HG02623 (cell line): ENCODE measurements around the gene SYNPO.

Experiments used
- ATAC-seq: cut with Tn5 transposase; IDR thresholded peaks from one replicate; pipeline ENCODE4 v1.9.1; 2021; ENCODE audit warnings: moderate library complexity; ENCODE audit not compliant: unreplicated experiment

The SYNPO gene

DNA sequence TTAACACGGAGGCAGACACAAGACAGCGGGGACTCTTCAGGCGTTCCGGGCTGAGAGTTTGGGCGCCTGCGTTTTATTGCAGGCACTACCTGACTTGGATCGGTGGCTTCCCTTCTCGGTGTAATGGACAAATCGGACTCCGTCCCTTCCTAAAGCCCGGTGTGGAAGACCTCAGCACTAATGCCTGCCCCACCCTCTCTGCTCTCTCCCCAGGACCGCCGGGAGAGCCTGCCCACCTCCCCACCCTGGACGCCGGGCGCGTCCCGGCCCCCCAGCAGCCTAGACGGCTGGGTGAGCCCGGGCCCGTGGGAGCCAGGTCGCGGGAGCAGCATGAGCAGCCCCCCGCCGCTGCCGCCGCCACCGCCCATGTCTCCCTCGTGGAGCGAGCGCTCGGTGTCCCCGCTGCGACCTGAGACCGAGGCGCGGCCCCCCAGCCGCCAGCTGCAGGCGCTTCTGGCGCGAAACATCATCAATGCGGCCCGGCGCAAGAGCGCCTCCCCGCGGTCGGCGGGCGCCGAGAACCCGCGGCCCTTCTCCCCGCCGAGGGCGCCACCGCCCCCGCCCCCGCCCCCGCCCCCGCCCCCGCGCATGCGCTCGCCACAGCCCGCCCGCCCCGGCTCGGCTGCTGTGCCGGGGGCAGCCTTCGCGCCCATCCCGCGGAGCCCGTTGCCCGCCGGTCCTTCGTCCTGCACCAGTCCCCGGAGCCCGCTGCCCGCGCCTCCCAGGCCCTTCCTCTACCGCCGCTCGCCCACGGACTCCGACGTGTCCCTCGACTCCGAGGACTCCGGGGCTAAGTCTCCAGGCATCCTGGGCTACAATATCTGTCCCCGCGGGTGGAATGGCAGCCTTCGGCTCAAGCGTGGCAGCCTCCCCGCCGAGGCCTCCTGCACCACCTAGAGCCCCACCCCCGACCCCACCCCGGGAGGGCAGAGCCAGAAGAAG is 16.0 kb downstream of the SYNPO start:
- no peak for ATAC-seq

DNA sequence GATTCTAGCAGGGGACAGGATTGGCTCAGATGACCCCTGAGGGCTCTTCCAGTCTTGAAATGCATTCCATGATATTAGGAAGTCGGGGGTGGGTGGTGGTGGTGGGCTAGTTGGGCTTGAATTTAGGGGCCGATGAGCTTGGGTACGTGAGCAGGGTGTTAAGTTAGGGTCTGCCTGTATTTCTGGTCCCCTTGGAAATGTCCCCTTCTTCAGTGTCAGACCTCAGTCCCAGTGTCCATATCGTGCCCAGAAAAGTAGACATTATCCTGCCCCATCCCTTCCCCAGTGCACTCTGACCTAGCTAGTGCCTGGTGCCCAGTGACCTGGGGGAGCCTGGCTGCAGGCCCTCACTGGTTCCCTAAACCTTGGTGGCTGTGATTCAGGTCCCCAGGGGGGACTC is 17.7 kb downstream of the SYNPO start:
- ATAC-seq = no peak

DNA sequence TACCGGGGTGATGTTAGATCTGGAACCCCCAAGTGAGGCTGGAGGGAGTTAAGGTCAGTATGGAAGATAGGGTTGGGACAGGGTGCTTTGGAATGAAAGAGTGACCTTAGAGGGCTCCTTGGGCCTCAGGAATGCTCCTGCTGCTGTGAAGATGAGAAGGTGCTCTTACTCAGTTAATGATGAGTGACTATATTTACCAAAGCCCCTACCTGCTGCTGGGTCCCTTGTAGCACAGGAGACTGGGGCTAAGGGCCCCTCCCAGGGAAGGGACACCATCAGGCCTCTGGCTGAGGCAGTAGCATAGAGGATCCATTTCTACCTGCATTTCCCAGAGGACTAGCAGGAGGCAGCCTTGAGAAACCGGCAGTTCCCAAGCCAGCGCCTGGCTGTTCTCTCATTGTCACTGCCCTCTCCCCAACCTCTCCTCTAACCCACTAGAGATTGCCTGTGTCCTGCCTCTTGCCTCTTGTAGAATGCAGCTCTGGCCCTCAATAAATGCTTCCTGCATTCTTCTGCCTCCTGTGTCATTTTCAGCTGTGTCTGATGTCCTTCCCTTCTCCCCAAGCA is 18.3 kb downstream of the SYNPO start:
- no peak for ATAC-seq

DNA sequence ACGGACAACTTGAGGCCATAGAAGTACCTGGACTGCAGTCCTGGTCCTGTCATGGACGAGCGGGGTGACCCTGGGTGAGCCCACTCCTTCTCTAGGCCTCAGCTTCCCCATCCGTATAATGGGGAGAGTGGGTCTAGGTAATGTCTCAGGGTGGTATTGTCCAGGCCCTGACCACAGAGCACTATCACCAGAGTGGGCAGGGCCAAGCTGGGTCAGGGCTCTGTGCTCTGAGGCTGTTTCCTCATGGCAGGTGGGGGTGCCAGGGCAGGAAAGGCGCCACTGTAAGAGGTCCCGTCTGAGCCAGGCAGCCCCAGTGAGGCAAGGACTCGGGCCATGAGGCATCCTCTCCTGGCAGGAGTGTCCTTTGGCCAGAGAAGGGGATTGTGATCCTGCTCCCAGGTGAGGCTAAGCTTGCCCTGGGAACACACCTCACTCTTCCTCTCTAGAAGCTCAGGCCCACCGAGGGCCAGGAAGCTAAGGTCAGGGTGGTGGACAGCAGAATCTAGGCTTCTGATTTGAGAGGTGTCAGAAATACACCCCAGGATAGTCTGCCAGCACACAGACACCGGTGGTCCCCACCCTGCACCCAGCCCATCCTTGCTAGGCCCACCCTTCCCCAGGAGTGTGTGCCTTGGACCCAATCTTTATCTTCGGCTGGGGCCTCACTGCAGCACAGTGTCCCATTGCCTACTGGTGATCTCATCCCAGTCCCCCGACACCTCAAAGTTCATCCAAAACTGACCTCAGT is 19.1 kb downstream of the SYNPO start:
- no peak for ATAC-seq

GRCh38 chr5:150660108-150660831 is 19.8 kb downstream of the SYNPO start:
- no peak for ATAC-seq

- ATAC-seq = no peak
Measured at GRCh38 chr5:150661086-150661485, 20.6 kb downstream of the SYNPO start, which contains the start of gene MYOZ3. Gene MYOZ3 (plus strand): TSS chr5:150661251. CDS start chr5:150662942, 1,691 bp downstream.

GRCh38 chr5:150661821-150662596 is 21.5 kb downstream of the SYNPO start:
- no peak for ATAC-seq

DNA sequence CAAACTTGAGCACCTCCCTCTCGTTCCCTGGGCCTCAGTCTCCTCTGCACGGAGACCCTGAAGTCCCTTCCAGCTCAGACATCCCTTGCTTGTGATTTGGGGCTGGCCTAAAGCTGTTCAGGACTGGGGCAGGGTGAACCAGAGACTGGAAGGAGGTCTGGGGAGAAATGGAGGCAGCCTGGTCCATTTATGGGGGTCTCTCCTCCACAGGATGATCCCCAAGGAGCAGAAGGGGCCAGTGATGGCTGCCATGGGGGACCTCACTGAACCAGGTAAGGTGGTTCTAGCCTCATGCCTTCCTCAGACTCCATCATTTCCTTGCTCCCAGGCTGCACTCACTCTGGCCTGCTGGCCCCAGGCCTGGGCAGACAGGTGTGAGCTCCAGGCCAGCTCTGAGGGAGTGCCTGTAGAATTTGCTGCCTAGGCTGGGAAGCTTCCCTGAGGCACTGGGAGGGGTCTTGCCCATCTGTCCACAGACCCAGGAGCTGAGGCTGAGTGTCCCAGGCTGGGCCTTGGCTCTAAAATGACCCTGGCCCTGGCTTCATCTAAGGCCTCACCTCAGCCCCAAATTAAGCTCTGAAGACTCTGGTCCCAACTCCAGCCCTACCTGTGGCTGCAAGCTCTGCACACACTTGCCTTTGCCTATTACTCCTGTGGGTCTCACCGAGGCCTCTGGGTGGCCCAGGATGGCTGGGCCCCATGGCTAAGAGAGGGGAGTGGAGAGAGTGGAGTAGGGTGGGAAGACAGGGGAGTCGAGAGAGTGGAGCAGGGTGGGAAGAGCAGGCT is 22.5 kb downstream of the SYNPO start:
- no peak for ATAC-seq

DNA sequence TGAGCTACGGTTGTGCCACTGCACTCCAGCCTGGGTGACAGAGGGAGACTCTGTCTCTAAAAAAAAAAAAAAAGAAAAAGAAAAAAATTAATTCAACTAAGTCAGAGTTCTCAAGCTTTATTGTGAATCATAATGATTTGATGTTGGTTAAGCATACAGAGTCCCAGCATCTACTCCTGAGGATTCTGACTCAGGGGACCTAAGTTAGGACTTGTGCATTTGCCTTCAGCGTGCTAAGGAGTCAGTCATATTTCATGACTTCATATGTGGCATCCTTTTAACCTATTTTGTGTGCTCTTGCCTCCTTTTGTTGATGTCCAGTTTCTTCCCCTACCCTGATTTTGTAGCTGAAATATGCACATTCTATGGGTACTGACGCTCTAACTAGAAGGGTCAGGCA is 23.5 kb downstream of the SYNPO start:
- ATAC-seq = no peak

- ATAC-seq = no peak
Measured at GRCh38 chr5:150665044-150665443, 24.6 kb downstream of the SYNPO start.

DNA sequence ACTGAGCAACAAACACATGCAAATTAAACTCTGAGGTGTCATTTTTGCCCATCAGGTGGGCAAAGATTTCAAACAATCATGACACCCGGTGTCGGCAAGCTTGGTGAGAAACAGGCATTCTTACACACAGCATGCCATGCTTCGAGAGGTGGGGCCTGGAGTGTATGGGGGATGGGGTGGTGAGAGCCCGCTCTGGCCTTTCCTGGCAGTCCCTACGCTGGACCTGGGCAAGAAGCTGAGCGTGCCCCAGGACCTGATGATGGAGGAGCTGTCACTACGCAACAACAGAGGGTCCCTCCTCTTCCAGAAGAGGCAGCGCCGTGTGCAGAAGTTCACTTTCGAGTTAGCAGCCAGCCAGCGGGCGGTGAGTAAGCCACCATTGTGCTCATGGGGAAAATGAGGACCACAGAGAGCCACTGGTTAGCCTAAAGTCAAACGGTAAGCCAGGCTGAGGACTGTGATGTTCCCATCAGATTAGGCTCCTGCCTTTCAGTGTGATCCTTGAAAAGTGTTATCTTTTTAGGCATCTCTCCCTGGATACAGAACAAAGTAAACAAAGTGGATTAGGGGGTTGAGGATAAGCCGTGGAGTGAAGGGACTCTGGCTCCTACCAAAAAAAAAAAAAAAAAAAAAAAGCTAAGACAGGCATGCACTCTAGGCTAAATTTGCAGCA is 30.0 kb downstream of the SYNPO start:
- no peak for ATAC-seq

DNA sequence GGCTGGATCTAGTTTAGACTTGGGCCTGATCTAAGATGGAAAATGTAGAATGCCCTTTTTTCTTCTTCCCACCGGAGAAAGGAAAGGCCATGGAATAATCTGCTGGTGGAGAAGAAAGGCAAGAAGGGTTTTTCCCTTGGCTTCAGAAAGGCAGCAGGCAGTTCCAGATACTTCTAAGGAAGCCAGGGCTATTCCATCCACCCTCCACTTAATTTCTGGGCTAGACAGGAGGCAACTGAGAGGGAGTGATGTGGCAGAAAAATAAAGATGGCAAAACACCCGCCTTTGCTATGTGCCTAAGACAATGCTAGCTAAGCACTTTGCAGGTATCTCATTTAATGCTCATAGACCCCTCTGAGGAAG is 30.5 kb downstream of the SYNPO start:
- no peak for ATAC-seq

DNA sequence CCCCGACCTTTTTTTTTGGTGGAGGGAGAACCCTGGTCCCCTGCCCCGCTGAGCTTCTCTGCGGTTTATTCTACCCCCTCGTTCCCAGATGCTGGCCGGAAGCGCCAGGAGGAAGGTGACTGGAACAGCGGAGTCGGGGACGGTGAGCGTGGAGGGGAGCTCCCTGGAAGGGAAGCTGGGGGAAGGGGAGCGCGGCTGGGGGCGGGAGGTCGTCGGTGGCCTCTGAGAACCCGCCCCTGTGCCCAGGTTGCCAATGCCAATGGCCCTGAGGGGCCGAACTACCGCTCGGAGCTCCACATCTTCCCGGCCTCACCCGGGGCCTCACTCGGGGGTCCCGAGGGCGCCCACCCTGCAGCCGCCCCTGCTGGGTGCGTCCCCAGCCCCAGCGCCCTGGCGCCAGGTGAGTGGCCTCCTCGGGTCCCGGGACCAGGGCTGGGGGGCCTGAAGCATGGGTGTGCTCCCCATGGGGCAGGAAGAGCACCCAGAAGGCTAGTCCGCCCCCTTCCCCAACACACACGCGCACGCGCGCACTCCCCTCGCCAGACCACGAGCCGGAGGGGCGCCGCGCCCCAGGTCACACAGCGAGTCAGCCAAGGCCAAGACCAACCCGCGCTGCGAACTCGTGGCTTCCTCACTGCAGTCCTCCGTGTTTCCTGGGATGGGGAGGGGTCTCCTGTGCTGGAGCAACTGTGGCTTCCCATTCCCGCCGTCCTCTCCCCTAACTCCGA is 31.2 kb downstream of the SYNPO start:
- no peak for ATAC-seq

DNA sequence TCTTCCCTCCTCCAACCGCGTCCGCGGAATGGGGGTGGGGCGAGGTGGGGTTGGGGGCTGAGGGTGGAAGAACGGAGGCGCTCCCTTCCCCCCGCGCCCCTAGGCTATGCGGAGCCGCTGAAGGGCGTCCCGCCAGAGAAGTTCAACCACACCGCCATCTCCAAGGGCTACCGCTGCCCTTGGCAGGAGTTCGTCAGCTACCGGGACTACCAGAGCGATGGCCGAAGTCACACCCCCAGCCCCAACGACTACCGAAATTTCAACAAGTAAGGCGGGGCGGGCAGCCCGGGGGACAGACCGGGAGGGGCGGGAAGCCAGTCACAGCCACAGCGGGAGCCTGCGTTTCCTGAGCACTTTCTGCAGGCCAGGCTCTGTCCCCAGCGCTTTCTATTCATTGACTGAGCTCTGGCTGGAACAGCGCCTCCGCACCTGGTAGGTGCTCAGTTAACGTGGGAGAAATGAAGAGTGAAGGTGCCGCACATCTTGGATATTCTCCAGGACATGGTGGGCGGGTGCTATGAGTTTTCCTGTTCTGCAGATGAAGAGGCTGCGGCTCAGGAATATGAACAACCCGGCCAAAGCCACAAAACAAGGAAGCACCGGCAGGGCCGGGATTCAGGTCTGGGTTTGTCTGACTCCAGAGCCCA is 31.9 kb downstream of the SYNPO start:
- ATAC-seq = no peak

DNA sequence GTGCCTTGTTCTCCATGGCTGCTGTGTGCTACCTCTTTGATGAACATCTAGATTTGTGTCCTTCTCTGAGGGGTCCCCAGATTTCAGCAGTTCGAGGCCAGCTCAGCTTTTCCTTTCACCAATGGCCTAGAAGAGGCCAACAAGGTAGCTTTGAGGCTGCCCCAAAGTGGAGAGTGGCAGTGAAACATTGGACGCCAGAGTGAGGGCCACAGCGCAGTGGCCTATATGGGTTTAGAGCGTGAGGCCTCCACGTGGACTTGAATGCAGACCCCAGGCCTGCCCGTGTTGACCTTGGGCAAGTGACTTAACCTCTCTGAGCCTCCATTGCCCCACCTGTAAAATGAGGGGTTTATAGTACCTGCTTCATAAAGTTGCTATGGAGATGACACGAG is 32.4 kb downstream of the SYNPO start:
- no peak for ATAC-seq

GRCh38 chr5:150674341-150674821 is 33.9 kb downstream of the SYNPO start:
- no peak for ATAC-seq

GRCh38 chr5:150675069-150675468 is 34.6 kb downstream of the SYNPO start:
- ATAC-seq = no peak

DNA sequence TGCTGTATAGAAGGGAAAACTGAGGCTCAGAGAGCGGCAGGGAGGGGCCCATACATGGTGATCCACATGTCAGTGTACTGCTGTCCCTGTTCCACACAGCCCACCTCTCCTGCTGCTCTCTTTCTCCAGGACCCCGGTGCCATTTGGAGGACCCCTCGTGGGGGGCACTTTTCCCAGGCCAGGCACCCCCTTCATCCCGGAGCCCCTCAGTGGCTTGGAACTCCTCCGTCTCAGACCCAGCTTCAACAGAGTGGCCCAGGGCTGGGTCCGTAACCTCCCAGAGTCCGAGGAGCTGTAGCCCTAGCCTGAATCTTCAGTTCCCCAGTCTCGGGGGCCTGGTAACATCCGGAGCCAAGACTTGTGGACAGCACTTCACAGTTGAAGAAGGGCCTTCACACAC is 36.1 kb downstream of the SYNPO start:
- no peak for ATAC-seq
